Measurements from ENCODE around the gene BRIP1.

DNA sequence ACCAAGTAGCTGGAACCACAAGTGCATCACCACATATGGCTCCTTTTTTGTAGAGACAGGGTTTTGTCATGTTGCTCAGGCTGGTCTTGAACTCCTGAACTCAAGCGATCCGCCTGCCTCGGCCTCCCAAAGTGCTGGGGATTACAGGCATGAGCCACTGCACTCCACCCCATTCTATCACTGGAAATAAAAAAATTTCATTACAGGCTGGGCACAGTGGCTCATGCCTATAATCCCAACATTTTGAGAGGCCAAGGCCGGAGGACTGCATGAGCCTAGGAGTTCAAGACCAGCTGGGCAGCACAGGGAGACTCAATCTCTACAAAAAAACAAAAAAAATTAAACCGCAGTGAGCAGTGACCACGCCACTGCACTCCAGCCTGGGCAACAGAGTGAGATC is 60.1 kb downstream of the BRIP1 start:
- TF ChIP-seq EP300 (IDR thresholded peaks at IDR 0.05; ENCODE audit: borderline replicate concordance in 1 of 2, low read depth in 1 of 2, low read length in 1 of 2): no peak
- no peak for TF ChIP-seq NRF1 (IDR thresholded peaks at IDR 0.05; ENCODE audit: low read depth, low read length)
- TF ChIP-seq, protein P1, sequence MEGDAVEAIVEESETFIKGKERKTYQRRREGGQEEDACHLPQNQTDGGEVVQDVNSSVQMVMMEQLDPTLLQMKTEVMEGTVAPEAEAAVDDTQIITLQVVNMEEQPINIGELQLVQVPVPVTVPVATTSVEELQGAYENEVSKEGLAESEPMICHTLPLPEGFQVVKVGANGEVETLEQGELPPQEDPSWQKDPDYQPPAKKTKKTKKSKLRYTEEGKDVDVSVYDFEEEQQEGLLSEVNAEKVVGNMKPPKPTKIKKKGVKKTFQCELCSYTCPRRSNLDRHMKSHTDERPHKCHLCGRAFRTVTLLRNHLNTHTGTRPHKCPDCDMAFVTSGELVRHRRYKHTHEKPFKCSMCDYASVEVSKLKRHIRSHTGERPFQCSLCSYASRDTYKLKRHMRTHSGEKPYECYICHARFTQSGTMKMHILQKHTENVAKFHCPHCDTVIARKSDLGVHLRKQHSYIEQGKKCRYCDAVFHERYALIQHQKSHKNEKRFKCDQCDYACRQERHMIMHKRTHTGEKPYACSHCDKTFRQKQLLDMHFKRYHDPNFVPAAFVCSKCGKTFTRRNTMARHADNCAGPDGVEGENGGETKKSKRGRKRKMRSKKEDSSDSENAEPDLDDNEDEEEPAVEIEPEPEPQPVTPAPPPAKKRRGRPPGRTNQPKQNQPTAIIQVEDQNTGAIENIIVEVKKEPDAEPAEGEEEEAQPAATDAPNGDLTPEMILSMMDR (IDR thresholded peaks at IDR 0.05): no peak
- TF ChIP-seq RXRA (IDR thresholded peaks at IDR 0.05; ENCODE audit: borderline replicate concordance, low read depth): no peak
- no peak for TF ChIP-seq POLR2AphosphoS5 (IDR thresholded peaks at IDR 0.05; ENCODE audit: low read depth, low read length)
- no peak for TF ChIP-seq RFX5 (IDR thresholded peaks at IDR 0.05; ENCODE audit: low read length)
- TF ChIP-seq FOXJ3 (CRISPR knock-in tag; IDR thresholded peaks at IDR 0.05): no peak
- TF ChIP-seq, protein P2, sequence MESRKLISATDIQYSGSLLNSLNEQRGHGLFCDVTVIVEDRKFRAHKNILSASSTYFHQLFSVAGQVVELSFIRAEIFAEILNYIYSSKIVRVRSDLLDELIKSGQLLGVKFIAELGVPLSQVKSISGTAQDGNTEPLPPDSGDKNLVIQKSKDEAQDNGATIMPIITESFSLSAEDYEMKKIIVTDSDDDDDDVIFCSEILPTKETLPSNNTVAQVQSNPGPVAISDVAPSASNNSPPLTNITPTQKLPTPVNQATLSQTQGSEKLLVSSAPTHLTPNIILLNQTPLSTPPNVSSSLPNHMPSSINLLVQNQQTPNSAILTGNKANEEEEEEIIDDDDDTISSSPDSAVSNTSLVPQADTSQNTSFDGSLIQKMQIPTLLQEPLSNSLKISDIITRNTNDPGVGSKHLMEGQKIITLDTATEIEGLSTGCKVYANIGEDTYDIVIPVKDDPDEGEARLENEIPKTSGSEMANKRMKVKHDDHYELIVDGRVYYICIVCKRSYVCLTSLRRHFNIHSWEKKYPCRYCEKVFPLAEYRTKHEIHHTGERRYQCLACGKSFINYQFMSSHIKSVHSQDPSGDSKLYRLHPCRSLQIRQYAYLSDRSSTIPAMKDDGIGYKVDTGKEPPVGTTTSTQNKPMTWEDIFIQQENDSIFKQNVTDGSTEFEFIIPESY (IDR thresholded peaks at IDR 0.05; ENCODE audit: borderline replicate concordance, low read depth): no peak
- TF ChIP-seq GABPA (IDR thresholded peaks at IDR 0.05; ENCODE audit: low read depth): no peak
- TF ChIP-seq SIN3A (IDR thresholded peaks at IDR 0.05; ENCODE audit: borderline replicate concordance, low read depth, low read length): no peak
- no peak for TF ChIP-seq SMC3 (IDR thresholded peaks at IDR 0.05; ENCODE audit: low read depth, low read length)
- TF ChIP-seq, protein P3, sequence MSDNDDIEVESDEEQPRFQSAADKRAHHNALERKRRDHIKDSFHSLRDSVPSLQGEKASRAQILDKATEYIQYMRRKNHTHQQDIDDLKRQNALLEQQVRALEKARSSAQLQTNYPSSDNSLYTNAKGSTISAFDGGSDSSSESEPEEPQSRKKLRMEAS (IDR thresholded peaks at IDR 0.05; ENCODE audit: low read depth): no peak
- TF ChIP-seq GATA2 (CRISPR knock-in tag; IDR thresholded peaks at IDR 0.05): no peak
- no peak for TF ChIP-seq YY1 (IDR thresholded peaks at IDR 0.05; ENCODE audit: low read depth)

Data from SK-N-SH (cell line).